Measurements from ENCODE around the gene SORCS2.
"Not testable (repeated sequence)": the region's sequence is repeated elsewhere in the genome, so short reads cannot be mapped to it uniquely, and the experiment has no call there.

The SORCS2 gene

DNA sequence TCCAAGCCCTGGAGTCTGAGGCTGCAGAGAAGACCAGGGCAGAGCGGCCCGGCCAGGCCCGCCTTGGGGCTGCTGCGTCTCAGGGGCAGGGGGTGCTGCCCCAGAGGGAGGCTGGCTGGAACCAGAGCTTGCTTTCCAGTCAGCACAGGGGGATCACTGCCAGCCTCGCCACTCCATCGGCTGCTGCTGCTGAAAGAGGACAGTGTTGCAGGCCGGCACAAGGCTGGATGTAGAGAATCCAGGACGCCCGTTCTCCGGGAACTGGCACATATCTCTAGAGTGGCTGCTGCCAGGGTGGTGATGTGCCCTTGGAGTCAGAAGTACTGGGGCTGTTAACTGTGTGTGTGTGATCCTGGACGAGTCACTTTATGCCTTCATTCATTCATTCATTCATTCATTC is 31.9 kb upstream of the SORCS2 start:
- DNase-seq (ENCODE audit: low read depth) = no peak

DNA sequence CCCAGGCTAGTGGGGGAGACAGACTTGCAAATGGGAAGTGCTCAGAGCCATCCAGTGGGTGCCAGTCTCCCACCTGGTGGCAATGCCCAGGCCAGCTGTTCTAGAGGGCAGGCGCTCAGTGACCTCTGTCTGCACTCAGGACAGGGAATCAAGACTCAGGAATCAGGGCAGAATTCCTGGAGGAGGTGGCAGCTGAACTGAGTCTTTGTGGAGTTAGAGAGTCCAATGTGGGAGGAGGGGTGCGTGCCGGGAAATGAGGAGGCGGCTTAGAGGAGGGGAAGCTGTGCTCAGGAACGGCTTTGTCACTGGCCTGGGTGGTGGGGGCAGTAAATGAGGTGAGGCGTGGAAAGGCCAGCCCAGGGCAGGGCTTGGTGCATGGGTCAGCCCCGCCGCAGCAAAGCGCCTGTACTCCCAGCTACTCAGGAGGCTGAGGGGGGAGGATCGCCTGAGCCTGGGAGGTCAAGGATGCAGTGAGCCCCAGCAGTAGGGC is 31.3 kb upstream of the SORCS2 start:
- DNase-seq (ENCODE audit: low read depth) = no peak

DNA sequence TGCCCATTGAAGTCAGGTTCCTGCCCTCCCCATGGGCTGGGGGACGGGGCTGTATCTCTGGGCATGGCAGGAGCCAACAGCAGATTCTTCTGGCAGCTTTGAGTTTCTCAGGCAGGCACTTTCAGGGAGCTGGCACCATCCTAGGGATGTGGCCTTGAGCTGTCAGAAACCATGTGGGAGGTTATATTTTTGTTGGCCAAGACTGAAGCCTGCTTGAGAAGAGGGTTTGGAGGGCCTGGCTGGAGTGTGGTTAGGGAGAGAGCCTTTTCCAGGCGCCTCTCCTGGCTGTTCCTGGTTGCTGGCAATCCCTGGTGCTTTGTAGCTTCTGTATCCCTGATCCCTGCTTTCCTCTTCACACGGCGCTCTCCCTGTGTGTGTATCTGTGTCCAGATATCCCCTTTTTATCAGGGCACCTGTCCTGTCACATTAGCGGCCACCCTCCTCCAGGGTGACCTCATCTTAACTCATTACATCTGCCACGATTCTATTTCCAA is 30.6 kb upstream of the SORCS2 start:
- no peak for DNase-seq (ENCODE audit: low read depth)

DNA sequence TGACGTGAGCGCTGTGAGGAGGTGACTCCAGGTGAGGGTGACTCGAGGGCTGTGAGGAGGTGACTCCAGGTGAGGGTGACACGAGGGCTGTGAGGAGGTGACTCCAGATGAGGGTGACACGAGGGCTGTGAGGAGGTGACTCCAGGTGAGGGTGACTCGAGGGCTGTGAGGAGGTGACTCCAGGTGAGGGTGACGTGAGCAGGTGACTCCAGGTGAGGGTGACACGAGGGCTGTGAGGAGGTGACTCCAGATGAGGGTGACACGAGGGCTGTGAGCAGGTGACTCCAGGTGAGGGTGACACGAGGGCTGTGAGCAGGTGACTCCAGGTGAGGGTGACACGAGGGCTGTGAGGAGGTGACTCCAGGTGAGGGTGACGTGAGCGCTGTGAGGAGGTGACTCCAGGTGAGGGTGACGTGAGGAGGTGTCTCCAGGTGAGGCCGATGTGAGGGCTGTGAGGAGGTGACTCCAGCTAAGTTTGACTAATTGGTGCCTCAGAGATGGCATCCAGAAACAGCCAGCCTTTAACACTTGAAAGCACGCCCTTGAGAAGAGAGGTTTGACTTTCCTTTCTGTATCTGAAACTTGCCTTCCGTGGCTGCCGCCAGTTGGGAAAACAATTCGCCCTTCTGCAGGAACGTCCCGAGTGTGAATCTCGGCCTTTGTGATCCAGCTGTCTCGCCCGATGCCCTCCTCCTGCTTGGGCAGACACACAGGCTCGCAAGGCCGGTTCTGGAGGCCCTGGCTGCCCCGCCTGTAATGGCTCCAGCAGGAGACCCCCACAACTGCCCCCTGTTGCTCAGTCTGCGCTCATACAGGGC is 27.1 kb upstream of the SORCS2 start:
- not testable (repeated sequence) for DNase-seq (ENCODE audit: low read depth)

DNA sequence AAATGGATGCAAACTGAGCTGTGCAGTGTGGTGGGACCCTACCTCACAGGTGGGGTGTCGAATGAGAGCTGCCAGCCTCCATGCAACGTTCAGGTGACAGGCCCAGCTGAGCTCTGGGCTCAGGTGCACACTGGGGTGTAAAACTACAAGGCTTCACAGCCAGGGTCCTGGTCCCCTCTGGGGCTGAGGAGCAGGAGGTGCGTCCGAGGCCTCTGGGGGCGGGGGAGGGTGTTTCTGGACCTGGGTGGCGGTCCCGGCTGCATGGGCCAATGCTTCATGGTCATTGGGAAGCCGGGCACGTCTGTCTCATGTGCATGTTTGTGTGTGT is 26.5 kb upstream of the SORCS2 start:
- DNase-seq (ENCODE audit: low read depth) = no peak

DNA sequence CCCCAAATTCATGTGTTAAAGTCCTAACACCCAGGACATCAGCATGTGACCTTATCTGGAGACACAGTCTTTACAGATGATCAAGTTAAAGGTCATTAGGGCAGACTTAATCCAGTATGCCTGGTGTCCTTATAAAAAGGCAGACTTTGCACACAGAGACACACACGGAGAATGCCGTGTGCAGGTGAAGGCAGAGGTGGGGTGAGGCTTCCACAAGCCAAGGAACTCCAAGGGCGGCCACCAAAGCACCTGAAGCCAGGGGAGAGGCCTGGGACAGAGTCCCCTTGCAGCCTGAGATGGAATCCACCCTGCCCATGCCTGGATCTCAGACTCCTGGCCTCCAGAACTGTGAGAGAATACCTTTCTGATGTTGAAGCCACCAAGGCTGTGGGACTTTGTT is 26.1 kb upstream of the SORCS2 start:
- DNase-seq (ENCODE audit: low read depth) = no peak

DNA sequence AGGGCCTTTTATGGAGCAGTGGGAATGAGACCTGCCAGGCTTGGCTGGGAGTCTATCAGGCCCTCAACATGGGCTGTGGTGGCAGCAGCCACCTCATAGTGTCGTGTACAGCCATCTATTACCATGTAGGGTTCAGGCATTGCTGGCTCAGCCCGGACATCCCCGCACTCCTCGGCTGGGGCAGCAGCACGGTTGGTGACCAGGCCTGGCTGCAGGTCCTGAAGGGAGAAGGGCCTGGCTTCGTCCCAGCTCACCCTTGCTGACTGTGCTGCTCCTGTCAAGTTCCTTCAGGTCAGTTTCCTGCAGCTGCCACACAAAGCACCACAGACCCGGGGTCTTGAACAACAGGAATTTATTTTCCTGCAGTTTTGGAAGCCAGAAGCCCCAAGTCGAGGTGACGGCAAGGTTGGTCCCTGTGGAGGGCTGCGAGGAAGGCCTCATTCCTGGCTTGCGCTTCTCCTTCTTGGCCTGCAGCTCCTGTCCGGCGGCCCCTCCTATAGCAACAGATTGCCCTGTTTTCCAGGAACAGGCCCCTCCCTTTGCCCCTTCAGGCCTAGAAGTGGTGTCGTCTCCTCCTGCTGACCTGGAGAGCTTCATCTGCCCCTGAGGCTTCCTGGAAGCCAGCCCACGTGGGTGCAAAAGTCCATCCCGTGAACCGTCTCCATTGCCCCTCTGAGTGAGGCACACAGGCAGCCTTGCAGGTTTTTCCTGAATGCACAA is 25.2 kb upstream of the SORCS2 start:
- no peak for DNase-seq (ENCODE audit: low read depth)

DNA sequence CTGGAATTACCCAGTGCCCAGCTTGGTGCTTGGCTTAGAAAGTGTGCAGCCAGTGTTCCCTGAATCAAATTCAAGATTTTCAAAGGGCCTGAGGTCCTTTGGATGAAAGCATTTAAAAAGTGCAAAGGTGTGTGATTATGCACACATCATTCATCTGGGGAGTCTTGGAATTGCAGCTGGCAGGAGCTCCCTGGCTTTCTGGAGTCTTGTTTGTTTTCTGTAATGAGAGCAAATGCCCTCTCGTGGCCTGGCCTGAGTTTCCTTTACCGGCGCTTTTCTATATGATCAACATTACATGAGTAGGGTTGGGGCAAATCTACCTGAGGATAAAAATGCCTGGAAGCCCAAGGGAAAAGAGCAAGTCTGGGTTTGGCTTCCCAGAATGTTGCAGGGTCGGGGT is 24.6 kb upstream of the SORCS2 start:
- DNase-seq (ENCODE audit: low read depth) = no peak

DNA sequence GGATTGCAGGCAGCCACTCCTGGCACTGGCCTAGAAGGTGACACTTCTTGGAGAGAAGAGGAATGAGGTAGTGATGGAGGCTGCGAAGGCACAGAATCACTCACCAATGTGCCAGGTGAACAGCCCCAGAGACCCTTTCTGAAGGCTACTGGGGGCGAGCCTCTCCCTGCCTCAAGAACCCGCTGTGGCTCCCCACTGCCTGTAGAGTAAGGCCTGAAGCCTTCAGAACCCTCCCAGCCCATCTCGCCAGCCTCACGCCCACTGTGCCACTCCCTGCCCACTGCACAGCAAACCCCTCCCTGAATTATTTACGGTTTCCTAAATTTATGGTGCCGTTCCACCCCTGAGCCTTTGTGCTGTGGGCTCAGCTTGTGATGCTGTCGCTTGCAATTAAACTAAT is 24.2 kb upstream of the SORCS2 start:
- DNase-seq (ENCODE audit: low read depth) = no peak

DNA sequence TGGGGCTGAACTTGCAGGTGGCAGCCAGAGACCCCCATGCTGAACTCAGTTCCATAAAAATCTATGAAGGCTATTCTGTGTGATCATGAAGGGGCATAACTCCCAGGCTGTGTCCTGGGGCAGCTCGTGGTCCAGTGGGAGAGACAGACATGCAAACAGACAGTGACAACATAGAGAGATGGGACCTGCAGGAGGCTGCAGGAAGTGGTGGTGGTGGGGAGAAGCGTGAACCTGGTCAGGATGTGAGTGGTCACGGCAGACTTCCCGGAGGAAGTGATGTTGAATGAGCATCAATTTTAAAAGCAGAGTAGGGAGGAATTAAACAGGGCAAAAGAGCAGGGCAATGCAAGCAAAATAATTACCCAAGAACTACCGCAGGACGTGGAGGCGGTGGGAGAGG is 23.2 kb upstream of the SORCS2 start:
- no peak for DNase-seq (ENCODE audit: low read depth)

DNA sequence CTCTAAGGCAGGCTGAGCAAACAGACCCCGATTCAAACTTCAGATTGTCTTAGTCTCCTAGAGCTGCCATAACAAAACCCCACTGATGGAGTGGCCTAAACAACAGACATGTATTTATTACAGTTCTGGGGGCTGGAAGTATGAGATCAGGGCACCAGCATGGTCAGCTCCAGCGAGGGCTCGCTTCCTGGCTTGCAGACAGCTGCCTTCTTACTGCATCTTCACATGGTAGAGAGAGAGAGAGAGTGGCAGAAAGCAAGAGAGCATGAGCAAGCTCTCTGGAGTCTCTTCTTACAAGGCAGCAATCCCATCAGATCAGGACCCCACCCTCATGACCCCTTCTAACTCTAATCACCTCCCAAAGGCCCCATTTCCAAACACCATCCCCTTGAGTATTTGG is 22.3 kb upstream of the SORCS2 start:
- no peak for DNase-seq (ENCODE audit: low read depth)

DNA sequence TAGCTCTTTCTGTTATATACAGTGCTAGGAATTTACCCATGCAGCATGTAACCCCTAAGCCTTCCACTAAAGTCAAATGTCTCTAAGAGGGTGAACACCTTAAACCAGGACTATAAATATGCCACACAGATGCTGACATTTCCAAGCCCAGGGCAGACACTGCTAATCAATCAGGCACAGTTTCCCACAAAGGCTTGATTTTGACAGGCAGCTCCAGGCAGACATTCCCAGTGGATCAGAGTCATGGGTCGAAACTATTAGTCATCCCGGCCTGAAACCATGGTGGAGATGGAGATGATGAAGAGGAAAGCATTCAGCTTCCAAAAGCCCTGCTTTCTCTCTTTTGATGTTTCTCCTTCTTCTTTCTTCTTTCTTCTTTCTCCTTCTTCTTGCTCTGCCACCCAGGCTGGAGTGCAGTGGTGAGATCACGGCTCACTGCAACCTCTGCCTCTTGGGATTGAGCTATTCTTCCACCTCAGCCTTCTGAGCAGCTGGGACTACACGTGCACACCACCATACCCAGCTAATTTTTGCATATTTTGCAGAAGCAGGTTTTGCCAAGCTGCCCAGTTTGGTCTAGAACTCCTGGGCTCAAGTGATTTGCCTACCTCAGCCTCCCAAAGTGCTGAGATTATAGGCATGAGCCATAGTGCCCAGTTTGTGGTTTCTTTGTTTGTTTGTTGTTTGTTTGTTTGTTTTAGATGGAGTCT is 21.0 kb upstream of the SORCS2 start:
- no peak for DNase-seq (ENCODE audit: low read depth)

DNA sequence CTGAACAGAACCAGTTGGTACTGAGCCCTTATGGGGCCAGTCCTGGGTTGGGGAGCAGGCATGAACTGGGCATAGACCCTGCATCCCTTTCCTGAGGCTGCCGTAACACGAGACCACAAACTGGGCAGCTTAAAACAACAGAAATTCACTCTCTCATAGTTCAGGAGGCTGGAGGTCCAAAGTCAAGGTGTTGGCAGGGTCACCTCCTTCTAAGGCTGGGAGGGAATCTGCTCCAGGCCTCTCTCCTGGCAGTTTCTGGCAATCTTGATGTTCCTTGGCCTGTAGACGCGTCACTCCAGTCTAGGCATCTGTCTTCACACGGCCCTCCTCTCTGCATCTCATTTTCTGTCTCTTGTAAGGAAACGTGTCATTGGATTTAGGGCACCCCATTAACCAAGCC is 19.8 kb upstream of the SORCS2 start:
- no peak for DNase-seq (ENCODE audit: low read depth)

DNA sequence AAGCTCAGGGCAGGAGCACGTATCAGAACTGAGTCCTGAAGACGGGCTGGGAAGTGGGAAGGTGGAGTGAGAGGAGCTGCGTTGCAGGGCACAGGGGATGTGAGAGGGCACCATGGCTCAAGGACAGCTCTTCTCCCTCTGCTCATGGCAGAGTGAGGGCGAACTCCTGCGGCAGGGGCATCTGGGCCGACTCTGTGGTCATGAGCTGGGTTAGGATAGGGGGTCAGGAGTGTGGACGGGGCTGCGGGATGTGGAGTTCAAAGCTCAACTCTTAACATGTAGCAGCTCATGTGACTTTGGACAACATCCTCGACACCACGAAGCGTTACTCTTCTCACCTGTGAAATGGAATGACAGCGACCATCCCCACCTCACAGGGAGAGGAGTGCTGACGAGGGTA is 19.4 kb upstream of the SORCS2 start:
- no peak for DNase-seq (ENCODE audit: low read depth)

DNA sequence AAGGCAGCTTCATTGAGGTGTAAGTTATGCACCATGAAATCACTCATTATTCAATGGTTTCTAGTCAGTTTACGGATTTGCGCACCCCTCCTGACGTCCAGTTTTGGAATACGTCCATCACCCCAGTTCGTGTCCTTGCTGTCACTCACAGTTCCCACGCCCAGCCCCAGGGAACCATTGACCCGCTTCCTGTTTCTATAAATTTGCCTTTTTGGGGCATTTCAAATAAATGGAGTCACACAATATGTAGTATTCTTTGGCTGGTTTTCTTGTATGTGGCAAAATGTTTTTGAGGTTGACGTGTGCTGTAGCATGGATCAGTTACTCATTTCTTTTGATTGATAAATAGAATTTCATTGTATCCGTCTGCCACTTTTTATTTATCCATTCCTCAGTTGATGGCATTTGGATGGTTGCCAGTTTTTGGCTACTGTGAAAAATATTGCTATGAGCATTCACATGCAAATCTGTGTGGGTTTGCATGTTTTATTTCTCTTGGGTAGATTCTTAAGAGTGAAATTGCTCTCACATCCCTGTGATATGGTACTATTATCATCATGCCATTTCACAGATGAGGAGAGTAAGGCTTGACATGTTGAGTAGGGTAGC is 18.4 kb upstream of the SORCS2 start:
- no peak for DNase-seq (ENCODE audit: low read depth)

DNA sequence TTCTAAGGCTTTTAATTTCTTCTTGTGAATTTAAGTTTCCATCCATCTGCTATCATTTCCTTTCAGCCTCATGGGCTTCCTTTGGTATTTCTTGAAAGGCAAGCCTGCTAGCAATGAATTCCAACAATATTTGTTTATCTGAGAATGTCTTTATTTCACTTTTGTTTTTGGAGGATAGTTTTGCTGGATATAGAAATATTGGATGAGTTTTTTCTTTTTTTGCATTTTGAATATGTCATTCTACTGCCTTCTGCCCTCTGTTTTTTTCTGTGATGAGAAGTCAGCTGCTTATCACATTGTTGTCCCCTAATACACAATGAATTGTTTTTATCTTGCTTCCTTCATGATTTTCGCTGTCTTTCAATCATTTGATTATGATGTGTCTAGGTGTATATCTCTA is 13.2 kb upstream of the SORCS2 start:
- no peak for DNase-seq (ENCODE audit: low read depth)

DNA sequence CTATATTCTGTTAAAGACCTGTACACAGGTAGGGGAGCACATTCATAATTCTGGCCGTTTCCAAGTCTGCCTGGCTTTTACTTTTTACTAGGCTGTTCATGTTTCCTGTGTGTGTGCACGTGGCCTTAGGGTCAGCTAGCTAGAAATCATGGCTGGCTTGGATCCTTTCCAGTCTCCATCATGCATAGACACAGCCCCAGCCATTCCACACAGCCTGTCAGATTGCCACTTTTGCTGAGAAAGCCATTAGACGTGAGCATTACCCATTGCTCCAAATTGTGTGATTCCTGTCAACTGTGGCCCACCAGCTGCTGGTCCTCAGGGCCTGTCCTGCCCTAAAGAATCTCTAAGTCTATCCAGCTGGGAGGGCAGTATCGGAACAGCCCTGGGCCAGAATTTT is 11.4 kb upstream of the SORCS2 start:
- DNase-seq (ENCODE audit: low read depth) = no peak

DNA sequence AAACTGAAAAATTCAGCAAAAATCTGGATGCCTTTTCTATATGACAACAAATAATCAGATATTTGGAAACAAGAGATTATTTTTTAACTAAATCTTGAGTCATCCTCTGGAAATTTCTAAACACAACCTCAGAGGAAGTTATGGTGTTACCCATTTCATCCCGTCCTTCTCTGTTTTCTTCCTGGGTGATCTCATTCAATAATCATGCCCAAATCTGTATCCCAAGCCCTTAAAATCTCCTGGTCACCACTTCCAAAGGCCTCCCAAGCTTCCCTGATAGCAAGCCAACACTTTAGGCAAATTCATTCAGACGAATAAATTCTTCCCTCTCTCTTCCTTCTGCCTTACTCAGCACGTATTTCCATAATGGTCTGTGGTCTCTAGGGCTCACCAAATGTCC is 9.7 kb upstream of the SORCS2 start:
- DNase-seq (ENCODE audit: low read depth) = no peak

DNA sequence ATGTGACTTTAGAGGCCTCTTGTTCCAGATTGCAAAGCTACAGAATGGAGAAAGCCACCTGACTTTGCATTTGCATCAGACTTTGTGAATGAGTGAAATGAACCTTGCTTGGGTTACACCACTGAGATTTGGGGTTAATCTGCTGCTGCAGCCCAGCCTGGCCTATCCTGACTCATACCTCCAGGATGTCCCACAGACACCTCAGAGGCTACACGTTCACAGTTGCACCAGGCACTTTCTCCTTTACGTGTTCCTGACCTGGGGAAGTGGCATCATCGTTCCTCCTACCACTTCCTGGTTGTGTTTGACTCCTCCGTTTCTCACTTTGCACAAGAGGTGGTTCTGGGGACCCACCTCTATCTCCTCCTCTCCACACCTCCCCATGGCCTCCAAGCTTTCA is 9.2 kb upstream of the SORCS2 start:
- DNase-seq (ENCODE audit: low read depth) = no peak

DNA sequence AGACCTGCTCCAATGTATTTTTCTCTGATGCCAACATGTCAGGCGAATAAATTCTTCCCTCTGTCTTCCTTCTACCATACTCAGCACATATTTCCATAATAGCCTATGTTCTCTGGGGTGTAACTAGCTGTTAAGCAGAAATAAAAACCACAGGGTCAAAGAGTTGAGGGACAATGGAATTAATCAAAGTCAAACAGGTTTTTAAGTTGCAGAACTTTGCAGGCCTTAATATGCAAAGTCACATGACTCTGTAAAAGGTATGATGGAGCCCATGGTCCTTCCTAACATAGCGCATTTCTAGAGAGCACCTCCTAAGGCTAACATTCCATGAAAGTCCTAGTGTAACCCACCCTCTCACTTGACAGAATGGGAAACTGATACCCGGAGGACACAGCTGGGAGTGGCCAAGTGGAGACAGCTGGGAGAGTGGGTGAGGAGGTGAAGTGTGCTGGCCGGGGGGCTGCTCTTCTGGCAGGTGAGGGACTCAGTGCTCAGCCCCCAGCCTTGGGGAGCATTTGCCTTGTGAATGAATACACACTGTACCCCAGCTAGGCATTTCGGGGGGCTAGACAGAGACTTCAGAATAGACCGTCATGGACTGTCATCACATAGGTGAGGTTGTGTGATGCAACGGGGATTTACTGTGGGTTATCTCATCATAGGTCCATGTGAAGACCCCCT is 8.4 kb upstream of the SORCS2 start:
- no peak for DNase-seq (ENCODE audit: low read depth)

DNA sequence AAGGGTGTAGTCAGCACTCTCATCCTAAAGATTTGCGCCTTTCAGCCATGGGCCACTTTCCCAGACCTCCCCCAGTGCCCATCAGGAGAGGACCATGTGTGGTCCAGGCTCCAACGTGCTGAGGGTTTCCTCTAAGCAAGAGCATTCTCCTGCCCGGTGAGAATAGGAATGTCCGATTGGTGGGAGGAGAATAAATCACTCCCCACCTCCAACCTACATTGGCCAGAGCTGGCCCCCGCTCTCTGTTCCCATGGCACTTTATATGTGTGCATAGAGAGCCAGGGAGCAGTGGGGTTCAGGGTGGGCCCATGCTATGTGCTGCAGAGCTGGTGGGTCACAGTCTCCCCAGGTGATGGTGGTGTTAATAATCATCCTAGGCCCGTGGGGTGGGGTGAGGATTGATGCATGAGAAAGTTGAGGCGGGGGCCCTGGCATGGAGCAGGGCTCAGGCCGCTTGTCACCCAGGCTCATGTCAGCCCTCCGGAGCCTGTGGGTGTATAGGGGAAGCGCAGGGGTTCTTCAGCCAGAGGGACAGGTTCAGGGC is 6.8 kb upstream of the SORCS2 start:
- DNase-seq (ENCODE audit: low read depth) = no peak

DNA sequence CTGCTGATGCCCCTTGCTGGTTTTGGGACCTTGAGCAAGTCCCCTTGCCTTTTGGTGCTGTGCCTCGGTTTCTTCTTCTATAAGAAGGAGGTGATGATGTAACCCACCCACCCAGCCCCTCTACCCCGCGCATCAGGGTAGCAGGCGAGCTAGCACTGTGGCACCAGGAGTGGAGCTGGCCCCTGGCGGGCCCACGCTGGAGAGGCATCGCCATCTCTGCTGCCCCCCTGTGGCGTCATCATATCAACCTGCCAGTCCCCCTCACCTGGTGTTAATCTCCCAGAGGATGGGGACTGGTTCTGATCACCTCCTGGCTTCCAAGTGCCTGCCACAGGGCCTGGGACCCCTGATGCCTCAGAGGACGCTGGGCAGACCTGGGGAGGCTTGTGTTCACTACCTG is 6.3 kb upstream of the SORCS2 start:
- DNase-seq (ENCODE audit: low read depth) = no peak

Measured in stimulated activated CD8-positive, alpha-beta memory T cell treated with anti-CD3 and anti-CD28 coated beads, Interleukin-15, amount 100 ng/mL, for 24 hours (primary cell).